Measurements from ENCODE around the gene TCERG1L. TPM values are rescaled to one million over a fixed set of nuclear protein-coding genes. Genes with fewer than 3 reads are reported as not detected.

TCERG1L gene
- total RNA-seq, 1 experiment from 2014 or later: not detected

- CTCF ChIA-PET: interaction anchor here (0.6 kb wide), 1 partner anchor 639 kb away, joined by 4 read pairs; no protein-coding TSS in a partner anchor
- intact Hi-C loops (cut with micrococcal nuclease; ENCODE audit: unreplicated experiment): no loop called here
Measured at GRCh38 chr10:131202990-131203389, 108.5 kb downstream of the TCERG1L start.

GRCh38 chr10:131201741-131202515 lies 109.6 kb downstream of the TCERG1L start:
- CTCF ChIA-PET: no interaction called here
- Mint-ChIP-seq H3K9me3 (ENCODE audit: low read depth, unreplicated experiment) (peaks cover 4% of the 10 kb centered on the region), H3K36me3 (ENCODE audit: insufficient read depth, unreplicated experiment) (no peaks in the 10 kb centered on the region), H3K4me1 (ENCODE audit: low read depth, unreplicated experiment) (no peaks in the 10 kb centered on the region), H3K4me3 (ENCODE audit: low read depth, unreplicated experiment) (no peak overlapping the region), H3K27me3 (ENCODE audit: unreplicated experiment) (no peaks in the 10 kb centered on the region), H3K27ac (ENCODE audit: unreplicated experiment) (no peak overlapping the region)
- no peak for TF ChIP-seq CTCF (IDR thresholded peaks at IDR 0.05; ENCODE audit: unreplicated experiment)
- intact Hi-C loops (cut with micrococcal nuclease; ENCODE audit: unreplicated experiment): no loop called here
- DNase-seq: no peak
- no TSS peak for BruUV-seq (replicated peaks)

More at GRCh38 chr10:131202990-131203389, 108.5 kb downstream of the TCERG1L start:
- no peaks in the 10 kb centered on the region for H3K4me1 Mint-ChIP-seq (ENCODE audit: low read depth, unreplicated experiment)
- no peak overlapping the region for H3K4me3 Mint-ChIP-seq (ENCODE audit: low read depth, unreplicated experiment)
- H3K36me3 Mint-ChIP-seq (ENCODE audit: insufficient read depth, unreplicated experiment): no peaks in the 10 kb centered on the region
- H3K9me3 Mint-ChIP-seq (ENCODE audit: low read depth, unreplicated experiment): peaks cover 4% of the 10 kb centered on the region
- H3K27me3 Mint-ChIP-seq (ENCODE audit: unreplicated experiment): no peaks in the 10 kb centered on the region
- H3K27ac Mint-ChIP-seq (ENCODE audit: unreplicated experiment): no peak overlapping the region
- BruUV-seq (replicated peaks): no TSS peak
- DNase-seq: no peak
- no peak for TF ChIP-seq CTCF (IDR thresholded peaks at IDR 0.05; ENCODE audit: unreplicated experiment)

GRCh38 chr10:131200856-131201470 lies 110.6 kb downstream of the TCERG1L start:
- no peak for DNase-seq
- Mint-ChIP-seq H3K4me1 (ENCODE audit: low read depth, unreplicated experiment) (no peaks in the 10 kb centered on the region), H3K9me3 (ENCODE audit: low read depth, unreplicated experiment) (peaks cover 4% of the 10 kb centered on the region), H3K4me3 (ENCODE audit: low read depth, unreplicated experiment) (no peak overlapping the region), H3K27ac (ENCODE audit: unreplicated experiment) (no peak overlapping the region), H3K27me3 (ENCODE audit: unreplicated experiment) (no peaks in the 10 kb centered on the region), H3K36me3 (ENCODE audit: insufficient read depth, unreplicated experiment) (no peaks in the 10 kb centered on the region)
- BruUV-seq (replicated peaks): no TSS peak
- CTCF ChIA-PET: no interaction called here
- TF ChIP-seq CTCF (IDR thresholded peaks at IDR 0.05; ENCODE audit: unreplicated experiment): no peak
- intact Hi-C loops (cut with micrococcal nuclease; ENCODE audit: unreplicated experiment): no loop called here

GRCh38 chr10:131199646-131200045 lies 111.9 kb downstream of the TCERG1L start:
- CTCF ChIA-PET: no interaction called here
- no peak for TF ChIP-seq CTCF (IDR thresholded peaks at IDR 0.05; ENCODE audit: unreplicated experiment)
- H3K4me3 Mint-ChIP-seq (ENCODE audit: low read depth, unreplicated experiment): no peak overlapping the region
- H3K36me3 Mint-ChIP-seq (ENCODE audit: insufficient read depth, unreplicated experiment): no peaks in the 10 kb centered on the region
- no peaks in the 10 kb centered on the region for H3K27me3 Mint-ChIP-seq (ENCODE audit: unreplicated experiment)
- DNase-seq: no peak
- H3K4me1 Mint-ChIP-seq (ENCODE audit: low read depth, unreplicated experiment): no peaks in the 10 kb centered on the region
- BruUV-seq (replicated peaks): no TSS peak
- no peak overlapping the region for H3K27ac Mint-ChIP-seq (ENCODE audit: unreplicated experiment)
- H3K9me3 Mint-ChIP-seq (ENCODE audit: low read depth, unreplicated experiment): peaks cover 4% of the 10 kb centered on the region
- intact Hi-C loops (cut with micrococcal nuclease; ENCODE audit: unreplicated experiment): no loop called here

All from Calu3 (cell line).